K562 (cell line): Measurements from ENCODE around the gene CBX8. TPM values are rescaled to one million over a fixed set of nuclear protein-coding genes. Genes with fewer than 3 reads are reported as not detected.

Experiments used
- CSDE1 ChIP-seq, 2 experiments: fragments of 450-650 bp; IDR thresholded peaks; 2 replicates each; pipeline ENCODE4 v1.6.1; 2016; ENCODE audit warnings: mild to moderate bottlenecking in 1 of 2
- CTBP1 ChIP-seq: fragments of 450-650 bp; IDR thresholded peaks from 2 replicates; pipeline ENCODE4 v1.6.1; 2016; ENCODE audit warnings: borderline replicate concordance
- DPF2 ChIP-seq: fragments of 450-650 bp; IDR thresholded peaks from 2 replicates; pipeline ENCODE4 v1.6.1; 2016
- ETS2 ChIP-seq: IDR thresholded peaks from 2 replicates; pipeline ENCODE4 v1.6.1; 2016; ENCODE audit warnings: borderline replicate concordance, missing genetic modification characterization, mild to moderate bottlenecking, moderate library complexity, missing compliant biosample characterization; ENCODE audit not compliant: poor library complexity, severe bottlenecking
- GTF2A2 ChIP-seq: IDR thresholded peaks from 2 replicates; pipeline ENCODE4 v1.6.1; 2016; ENCODE audit warnings: mild to moderate bottlenecking, missing genetic modification characterization, missing compliant biosample characterization
- JUND ChIP-seq, 2 experiments: IDR thresholded peaks; 2 replicates in 1 of 2; 3 replicates in 1 of 2; pipeline ENCODE4 v1.6.1; 2011; ENCODE audit warnings: borderline replicate concordance in 2 of 2, low read depth in 2 of 2, low read length in 2 of 2, improper control_type of control experiment in 1 of 2, missing biosample characterization in 1 of 2, missing genetic modification characterization in 1 of 2, missing genetic modification reagents in 1 of 2
- MED1 ChIP-seq: sonication (generic); formaldehyde crosslinking; IDR thresholded peaks from 2 replicates; pipeline ENCODE4 v1.8.1; 2023; ENCODE audit warnings: missing genetic modification reagents, borderline replicate concordance
- RAD51 ChIP-seq: fragments of 450-650 bp; IDR thresholded peaks from 2 replicates; pipeline ENCODE4 v1.7.1; 2016; ENCODE audit warnings: low read depth, mild to moderate bottlenecking, borderline replicate concordance
- RBM25 ChIP-seq: fragments of 200-400 bp; formaldehyde crosslinking; IDR thresholded peaks from 2 replicates; pipeline ENCODE4 v1.6.1; 2018; ENCODE audit warnings: low read length, low read depth, moderate library complexity; ENCODE audit not compliant: severe bottlenecking
- RNF2 ChIP-seq: sonication (generic); IDR thresholded peaks from 2 replicates; pipeline ENCODE4 v1.6.1; 2016
- TBP ChIP-seq: optimal IDR thresholded peaks from 2 replicates; pipeline ENCODE3; 2011; ENCODE audit warnings: low read depth, low read length, improper control_type of control experiment
- ZNF23 ChIP-seq: fragments of 250-450 bp; sonication (Bioruptor Pico); IDR thresholded peaks from 2 replicates; pipeline ENCODE4 v1.4.0; 2020; ENCODE audit warnings: mild to moderate bottlenecking
- polyA plus RNA-seq, 8 experiments: library from polyadenylated mRNA; depleted of rRNA in 4 of 8; stranded (reverse) in 5 of 8; unstranded in 3 of 8; fragments of >200 nt; fragmentation: Nextera tagmentation in 2 of 8; fragmentation: Illumina TruSeq in 1 of 8; extraction: Ambion mirVana in 2 of 8; extraction: Trizol in 1 of 8; gene quantifications; 2 replicates each; pipeline versions ENCODE4 v1.2.1 to v1.2.3, GENCODE V29; 2011 to 2014; ENCODE audit warnings: inconsistent platforms in 1 of 8, missing spikeins in 1 of 8
- total RNA-seq, 7 experiments: library from RNA; depleted of rRNA in 6 of 7; stranded (reverse); fragments of >200 nt in 6 of 7; fragmentation: Illumina TruSeq in 2 of 7; extraction: Trizol in 2 of 7; gene quantifications; 2 replicates each; pipeline versions ENCODE4 v1.2.1 to v1.2.3, GENCODE V29; 2011 to 2021; ENCODE audit warnings: low replicate concordance in 1 of 7
- TF ChIP-seq, protein P1 (sequence below): fragments of 450-650 bp; IDR thresholded peaks from 2 replicates; pipeline ENCODE4 v1.6.1; 2016; ENCODE audit warnings: low read depth
- TF ChIP-seq, protein P2 (sequence below), 2 experiments: fragments of 200-800 bp in 1 of 2; sonication (Bioruptor generic) in 1 of 2; sonication (generic) in 1 of 2; formaldehyde crosslinking in 1 of 2; IDR thresholded peaks in 1 of 2; conservative IDR thresholded peaks in 1 of 2; 2 replicates each; pipeline versions ENCODE4 v1.5.0 to v1.6.1; 2016 to 2020; ENCODE audit warnings: missing compliant biosample characterization in 1 of 2, missing genetic modification characterization in 1 of 2, missing genetic modification reagents in 1 of 2

The CBX8 gene
- total and polyA plus RNA-seq, 9 of the 15 experiments (the other 6 are each of a cell fraction or from before 2014, with no cell fraction given), result 0.08 to 11.9 (median 2.6) TPM

DNA sequence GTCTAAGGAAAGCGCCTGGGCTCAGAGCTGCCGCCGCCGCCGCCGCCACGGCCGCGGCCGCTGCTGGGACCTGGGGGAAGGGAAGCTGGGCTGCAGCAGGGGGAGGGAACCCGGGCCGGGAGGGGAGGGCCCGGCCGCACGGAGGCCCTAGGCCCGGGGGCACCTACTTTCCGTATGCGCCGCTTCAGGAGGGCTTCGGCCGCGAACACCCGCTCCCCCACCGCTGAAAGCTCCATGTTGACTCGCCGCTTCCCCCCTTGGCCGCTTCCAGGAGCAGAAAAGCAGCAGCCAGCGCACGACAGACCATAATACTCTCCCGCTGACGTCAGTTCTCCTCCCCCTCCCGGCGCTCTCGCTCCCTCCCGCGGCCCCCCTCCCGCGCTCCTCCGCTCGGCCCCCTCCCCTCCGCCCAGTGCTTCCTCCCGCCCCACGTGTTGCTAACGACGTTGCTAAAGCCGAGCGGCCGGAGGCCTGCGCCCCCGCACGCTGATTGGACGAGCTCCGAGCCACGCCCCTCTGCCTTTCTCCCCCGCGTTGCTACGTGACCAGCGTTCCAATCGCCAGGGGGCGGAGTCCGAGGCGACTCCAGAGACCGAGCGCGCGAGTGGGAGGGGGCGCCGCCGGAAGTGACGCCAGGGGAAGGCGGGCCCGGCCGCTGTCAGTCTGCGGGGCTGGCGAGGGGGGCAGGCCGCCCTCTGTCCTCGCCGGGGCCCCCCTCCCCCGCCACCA, at the start of gene CBX8 (continued):
- TF ChIP-seq, protein P1, sequence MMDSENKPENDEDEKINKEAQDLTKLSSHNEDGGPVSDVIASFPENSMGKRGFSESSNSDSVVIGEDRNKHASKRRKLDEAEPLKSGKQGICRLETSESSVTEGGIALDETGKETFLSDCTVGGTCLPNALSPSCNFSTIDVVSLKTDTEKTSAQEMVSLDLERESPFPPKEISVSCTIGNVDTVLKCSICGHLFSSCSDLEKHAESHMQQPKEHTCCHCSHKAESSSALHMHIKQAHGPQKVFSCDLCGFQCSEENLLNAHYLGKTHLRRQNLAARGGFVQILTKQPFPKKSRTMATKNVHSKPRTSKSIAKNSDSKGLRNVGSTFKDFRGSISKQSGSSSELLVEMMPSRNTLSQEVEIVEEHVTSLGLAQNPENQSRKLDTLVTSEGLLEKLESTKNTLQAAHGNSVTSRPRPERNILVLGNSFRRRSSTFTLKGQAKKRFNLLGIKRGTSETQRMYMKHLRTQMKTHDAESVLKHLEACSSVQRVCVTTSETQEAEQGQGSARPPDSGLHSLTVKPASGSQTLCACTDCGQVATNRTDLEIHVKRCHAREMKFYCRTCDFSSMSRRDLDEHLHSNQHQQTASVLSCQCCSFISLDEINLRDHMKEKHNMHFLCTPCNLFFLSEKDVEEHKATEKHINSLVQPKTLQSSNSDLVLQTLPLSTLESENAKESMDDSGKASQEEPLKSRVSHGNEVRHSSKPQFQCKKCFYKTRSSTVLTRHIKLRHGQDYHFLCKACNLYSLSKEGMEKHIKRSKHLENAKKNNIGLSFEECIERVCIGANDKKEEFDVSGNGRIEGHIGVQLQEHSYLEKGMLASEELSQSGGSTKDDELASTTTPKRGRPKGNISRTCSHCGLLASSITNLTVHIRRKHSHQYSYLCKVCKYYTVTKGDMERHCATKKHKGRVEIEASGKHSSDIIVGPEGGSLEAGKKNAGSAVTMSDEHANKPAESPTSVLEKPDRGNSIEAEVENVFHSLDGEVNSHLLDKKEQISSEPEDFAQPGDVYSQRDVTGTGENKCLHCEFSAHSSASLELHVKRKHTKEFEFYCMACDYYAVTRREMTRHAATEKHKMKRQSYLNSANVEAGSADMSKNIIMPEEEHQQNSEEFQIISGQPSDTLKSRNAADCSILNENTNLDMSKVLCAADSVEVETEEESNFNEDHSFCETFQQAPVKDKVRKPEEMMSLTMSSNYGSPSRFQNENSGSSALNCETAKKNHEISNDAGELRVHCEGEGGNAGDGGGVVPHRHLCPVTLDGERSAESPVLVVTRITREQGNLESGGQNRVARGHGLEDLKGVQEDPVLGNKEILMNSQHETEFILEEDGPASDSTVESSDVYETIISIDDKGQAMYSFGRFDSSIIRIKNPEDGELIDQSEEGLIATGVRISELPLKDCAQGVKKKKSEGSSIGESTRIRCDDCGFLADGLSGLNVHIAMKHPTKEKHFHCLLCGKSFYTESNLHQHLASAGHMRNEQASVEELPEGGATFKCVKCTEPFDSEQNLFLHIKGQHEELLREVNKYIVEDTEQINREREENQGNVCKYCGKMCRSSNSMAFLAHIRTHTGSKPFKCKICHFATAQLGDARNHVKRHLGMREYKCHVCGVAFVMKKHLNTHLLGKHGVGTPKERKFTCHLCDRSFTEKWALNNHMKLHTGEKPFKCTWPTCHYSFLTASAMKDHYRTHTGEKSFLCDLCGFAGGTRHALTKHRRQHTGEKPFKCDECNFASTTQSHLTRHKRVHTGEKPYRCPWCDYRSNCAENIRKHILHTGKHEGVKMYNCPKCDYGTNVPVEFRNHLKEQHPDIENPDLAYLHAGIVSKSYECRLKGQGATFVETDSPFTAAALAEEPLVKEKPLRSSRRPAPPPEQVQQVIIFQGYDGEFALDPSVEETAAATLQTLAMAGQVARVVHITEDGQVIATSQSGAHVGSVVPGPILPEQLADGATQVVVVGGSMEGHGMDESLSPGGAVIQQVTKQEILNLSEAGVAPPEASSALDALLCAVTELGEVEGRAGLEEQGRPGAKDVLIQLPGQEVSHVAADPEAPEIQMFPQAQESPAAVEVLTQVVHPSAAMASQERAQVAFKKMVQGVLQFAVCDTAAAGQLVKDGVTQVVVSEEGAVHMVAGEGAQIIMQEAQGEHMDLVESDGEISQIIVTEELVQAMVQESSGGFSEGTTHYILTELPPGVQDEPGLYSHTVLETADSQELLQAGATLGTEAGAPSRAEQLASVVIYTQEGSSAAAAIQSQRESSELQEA, result peak; percentile 70
- peak; percentile 62; the same call in 1 of the 2 replicates for TF ChIP-seq RNF2
- peak; percentile 75 for TF ChIP-seq TBP
- no peak for TF ChIP-seq GTF2A2 (tag)
- TF ChIP-seq ETS2 (tag), result no peak
- TF ChIP-seq DPF2, result peak; percentile 51; the same call in 1 of the 2 replicates
- peak; percentile 96 for TF ChIP-seq RBM25
- TF ChIP-seq MED1, result no peak
- TF ChIP-seq JUND (IDR thresholded peaks at IDR 0.05; ENCODE audit: borderline replicate concordance, low read depth, low read length), result peak; percentile 87
- peak; percentile 79; the same call in 1 of the 3 replicates for TF ChIP-seq JUND (tag; IDR thresholded peaks at IDR 0.05; ENCODE audit: borderline replicate concordance, low read depth, low read length)
- TF ChIP-seq ZNF23 (CRISPR knock-in tag), result no peak
- TF ChIP-seq, protein P2, sequence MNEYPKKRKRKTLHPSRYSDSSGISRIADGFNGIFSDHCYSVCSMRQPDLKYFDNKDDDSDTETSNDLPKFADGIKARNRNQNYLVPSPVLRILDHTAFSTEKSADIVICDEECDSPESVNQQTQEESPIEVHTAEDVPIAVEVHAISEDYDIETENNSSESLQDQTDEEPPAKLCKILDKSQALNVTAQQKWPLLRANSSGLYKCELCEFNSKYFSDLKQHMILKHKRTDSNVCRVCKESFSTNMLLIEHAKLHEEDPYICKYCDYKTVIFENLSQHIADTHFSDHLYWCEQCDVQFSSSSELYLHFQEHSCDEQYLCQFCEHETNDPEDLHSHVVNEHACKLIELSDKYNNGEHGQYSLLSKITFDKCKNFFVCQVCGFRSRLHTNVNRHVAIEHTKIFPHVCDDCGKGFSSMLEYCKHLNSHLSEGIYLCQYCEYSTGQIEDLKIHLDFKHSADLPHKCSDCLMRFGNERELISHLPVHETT (CRISPR knock-in tag; conservative IDR thresholded peaks at IDR 0.05 in 1 of 2, IDR thresholded peaks at IDR 0.05 in 1 of 2), result peak in 1 of 2 experiments; percentile 84; a peak in 2 of 4 replicates
- peak; percentile 57; the same call in 1 of the 2 replicates for TF ChIP-seq RAD51
- TF ChIP-seq CTBP1, result peak; percentile 57
- TF ChIP-seq CSDE1 (IDR thresholded peaks at IDR 0.05), result peak in 1 of 2 experiments; percentile 62; a peak in 1 of 4 replicates
